ENCODE data around the gene C10orf143. TPM values are rescaled to one million over a fixed set of nuclear protein-coding genes. Genes with fewer than 3 reads are reported as not detected.
A peak's percentile ranks its signal among the peaks of the same experiment; 100 is the strongest.

C10orf143 gene
- total RNA-seq, 2 donors from 2014 or later, result 0.93 to 1.7 TPM

- Histone ChIP-seq H3K4me3 (no peak overlapping the region), H3K36me3 (no peaks in the 10 kb centered on the region), H3K4me1 (no peaks in the 10 kb centered on the region), H3K27me3 (no peaks in the 10 kb centered on the region), H3K27ac (no peak overlapping the region), H3K9me3 (no peaks in the 10 kb centered on the region)
- DNase-seq (ENCODE audit: low spot score), result no peak
- TF ChIP-seq, protein P1, sequence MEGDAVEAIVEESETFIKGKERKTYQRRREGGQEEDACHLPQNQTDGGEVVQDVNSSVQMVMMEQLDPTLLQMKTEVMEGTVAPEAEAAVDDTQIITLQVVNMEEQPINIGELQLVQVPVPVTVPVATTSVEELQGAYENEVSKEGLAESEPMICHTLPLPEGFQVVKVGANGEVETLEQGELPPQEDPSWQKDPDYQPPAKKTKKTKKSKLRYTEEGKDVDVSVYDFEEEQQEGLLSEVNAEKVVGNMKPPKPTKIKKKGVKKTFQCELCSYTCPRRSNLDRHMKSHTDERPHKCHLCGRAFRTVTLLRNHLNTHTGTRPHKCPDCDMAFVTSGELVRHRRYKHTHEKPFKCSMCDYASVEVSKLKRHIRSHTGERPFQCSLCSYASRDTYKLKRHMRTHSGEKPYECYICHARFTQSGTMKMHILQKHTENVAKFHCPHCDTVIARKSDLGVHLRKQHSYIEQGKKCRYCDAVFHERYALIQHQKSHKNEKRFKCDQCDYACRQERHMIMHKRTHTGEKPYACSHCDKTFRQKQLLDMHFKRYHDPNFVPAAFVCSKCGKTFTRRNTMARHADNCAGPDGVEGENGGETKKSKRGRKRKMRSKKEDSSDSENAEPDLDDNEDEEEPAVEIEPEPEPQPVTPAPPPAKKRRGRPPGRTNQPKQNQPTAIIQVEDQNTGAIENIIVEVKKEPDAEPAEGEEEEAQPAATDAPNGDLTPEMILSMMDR (IDR thresholded peaks at IDR 0.05), result peak in 1 of 2 donors; percentile 13
These were observed 65.5 kb downstream of the C10orf143 start for GRCh38 chr10:130045091-130045652.

DNA sequence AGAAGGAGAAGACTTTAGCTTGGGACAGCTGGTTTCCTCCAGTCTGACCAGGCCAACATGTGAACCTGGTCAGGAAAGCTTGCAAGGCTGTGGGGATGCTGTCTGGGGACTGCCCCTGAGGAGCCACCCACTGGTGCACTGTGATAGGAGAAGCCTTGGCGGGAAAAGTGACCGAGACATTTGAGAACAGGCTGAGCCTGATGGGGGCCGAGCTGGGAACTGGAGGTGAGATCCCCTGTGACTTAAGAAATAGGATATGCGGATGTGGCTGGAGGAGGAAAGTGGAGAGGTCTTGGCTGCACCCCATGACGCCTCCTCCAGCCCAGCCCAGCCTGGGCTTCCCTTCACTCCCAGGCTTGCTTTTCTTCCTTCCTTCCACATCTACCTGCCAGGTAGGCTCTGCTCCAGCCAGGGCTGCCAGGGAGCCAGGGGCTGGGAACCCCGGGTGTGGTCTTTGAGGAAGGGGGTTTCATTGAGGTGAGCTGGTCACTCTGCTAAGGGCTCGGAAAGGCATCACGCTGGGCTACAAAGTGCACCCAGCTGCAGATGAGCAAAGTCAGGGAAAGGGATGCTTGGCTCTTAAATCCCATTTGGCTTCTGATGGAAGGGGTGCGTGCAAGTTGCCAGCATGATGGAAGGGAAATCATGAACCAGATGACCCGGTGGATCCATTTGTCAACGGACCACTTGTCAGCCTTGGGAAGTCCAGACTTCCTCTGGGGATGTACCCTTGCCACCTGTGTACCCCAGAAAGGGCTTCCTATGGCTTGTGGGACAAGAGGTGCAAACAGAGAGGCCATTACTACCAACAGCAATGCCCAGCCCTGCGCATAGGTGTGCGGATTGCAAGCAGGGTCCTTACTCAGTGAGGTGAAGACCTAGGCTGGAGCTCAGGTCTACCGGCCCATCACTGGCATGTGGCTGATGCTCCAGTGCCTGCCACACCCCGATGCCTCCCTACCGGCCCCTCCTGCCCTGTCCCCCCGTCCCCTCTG, 66.3 kb downstream of the C10orf143 start:
- TF ChIP-seq, protein P1 (IDR thresholded peaks at IDR 0.05), result no peak
- Histone ChIP-seq H3K27ac (no peak overlapping the region), H3K27me3 (no peaks in the 10 kb centered on the region), H3K9me3 (no peaks in the 10 kb centered on the region), H3K4me3 (no peak overlapping the region), H3K4me1 (no peaks in the 10 kb centered on the region), H3K36me3 (no peaks in the 10 kb centered on the region)
- DNase-seq (ENCODE audit: low spot score), result no peak

DNA sequence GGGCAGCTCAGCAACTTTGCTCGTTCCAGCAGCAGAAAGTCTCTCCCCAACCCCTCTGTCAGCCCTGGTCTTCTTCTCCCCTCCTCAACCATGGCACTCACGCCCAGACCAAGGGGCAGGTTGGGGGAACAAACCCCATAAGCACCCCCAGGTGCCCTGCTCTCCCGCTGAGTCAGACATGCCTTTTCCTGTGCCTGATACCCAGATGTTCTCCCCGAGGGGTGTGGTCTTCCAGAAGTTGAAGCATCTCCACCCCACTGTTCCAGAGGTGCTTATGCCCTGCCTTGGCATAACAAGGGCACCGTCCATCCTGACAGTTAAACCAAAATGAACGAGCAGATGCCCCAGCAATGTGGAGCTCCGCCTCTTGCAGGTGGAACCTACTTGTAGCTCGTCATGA, 67.1 kb downstream of the C10orf143 start:
- DNase-seq (ENCODE audit: low spot score), result no peak
- no peaks in the 10 kb centered on the region for H3K27me3 ChIP-seq
- H3K36me3 ChIP-seq, result no peaks in the 10 kb centered on the region
- H3K4me3 ChIP-seq, result no peak overlapping the region
- TF ChIP-seq, protein P1 (IDR thresholded peaks at IDR 0.05), result no peak
- H3K9me3 ChIP-seq, result no peaks in the 10 kb centered on the region
- no peaks in the 10 kb centered on the region for H3K4me1 ChIP-seq
- no peak overlapping the region for H3K27ac ChIP-seq

DNA sequence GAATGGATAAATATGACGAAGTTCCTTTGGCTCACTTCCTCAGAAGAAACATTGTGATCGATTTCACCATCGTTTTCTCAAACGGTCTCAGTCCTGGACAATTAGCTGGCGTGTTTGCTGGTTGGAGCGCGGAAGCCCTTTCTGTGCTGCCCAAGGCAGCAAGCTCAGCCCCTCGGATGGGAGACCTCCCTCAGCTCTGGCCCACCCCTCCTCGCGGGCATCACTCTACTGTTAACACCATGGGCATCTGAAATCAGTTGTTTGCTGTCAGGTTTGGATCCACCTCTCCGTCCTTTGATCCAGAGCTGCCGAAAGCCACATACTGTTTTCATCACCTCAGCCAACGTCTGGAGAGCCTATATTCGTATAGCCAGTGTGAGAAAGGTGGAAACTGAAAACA, 68.2 kb downstream of the C10orf143 start:
- Histone ChIP-seq H3K4me3 (no peak overlapping the region), H3K27me3 (no peaks in the 10 kb centered on the region), H3K27ac (no peak overlapping the region), H3K9me3 (no peaks in the 10 kb centered on the region), H3K36me3 (no peaks in the 10 kb centered on the region), H3K4me1 (no peaks in the 10 kb centered on the region)
- TF ChIP-seq, protein P1 (IDR thresholded peaks at IDR 0.05), result no peak
- DNase-seq (ENCODE audit: low spot score), result no peak

GRCh38 chr10:130041451-130042371, 68.9 kb downstream of the C10orf143 start:
- no peaks in the 10 kb centered on the region for H3K27me3 ChIP-seq
- H3K4me3 ChIP-seq, result no peak overlapping the region
- H3K9me3 ChIP-seq, result no peaks in the 10 kb centered on the region
- no peak for DNase-seq (ENCODE audit: low spot score)
- no peaks in the 10 kb centered on the region for H3K4me1 ChIP-seq
- H3K27ac ChIP-seq, result no peak overlapping the region
- TF ChIP-seq, protein P1 (IDR thresholded peaks at IDR 0.05), result no peak
- no peaks in the 10 kb centered on the region for H3K36me3 ChIP-seq

Data from right atrium auricular region (tissue), 2 donors.